Mononuclear cell (primary cell): Measurements from ENCODE around the gene SKIL. TPM values are rescaled to one million over a fixed set of nuclear protein-coding genes. Genes with fewer than 3 reads are reported as not detected.

Experiments used
- H3K27me3 ChIP-seq: 2 replicates; pipeline ENCODE4 v1.6.0; 2011; ENCODE audit warnings: low read length, control low read depth; ENCODE audit not compliant: insufficient read depth
- H3K4me1 ChIP-seq: 2 replicates; pipeline ENCODE4 v1.5.1; 2011; ENCODE audit warnings: mild to moderate bottlenecking, low read length, control low read depth; ENCODE audit not compliant: insufficient read depth
- H3K4me3 ChIP-seq: 2 replicates; pipeline ENCODE4 v1.5.1; 2011; ENCODE audit warnings: mild to moderate bottlenecking, low read length, moderate library complexity
- H3K9me3 ChIP-seq: 2 replicates; pipeline ENCODE4 v1.5.1; 2011; ENCODE audit warnings: low read depth, mild to moderate bottlenecking, control low read depth, low read length
- total RNA-seq: library from RNA; depleted of rRNA; stranded (reverse); fragments of >200 nt; gene quantifications from one replicate; pipeline ENCODE4 v1.2.3, GENCODE V29; 2012

The SKIL gene
- total RNA-seq, 1 donor, result 107 TPM

DNA sequence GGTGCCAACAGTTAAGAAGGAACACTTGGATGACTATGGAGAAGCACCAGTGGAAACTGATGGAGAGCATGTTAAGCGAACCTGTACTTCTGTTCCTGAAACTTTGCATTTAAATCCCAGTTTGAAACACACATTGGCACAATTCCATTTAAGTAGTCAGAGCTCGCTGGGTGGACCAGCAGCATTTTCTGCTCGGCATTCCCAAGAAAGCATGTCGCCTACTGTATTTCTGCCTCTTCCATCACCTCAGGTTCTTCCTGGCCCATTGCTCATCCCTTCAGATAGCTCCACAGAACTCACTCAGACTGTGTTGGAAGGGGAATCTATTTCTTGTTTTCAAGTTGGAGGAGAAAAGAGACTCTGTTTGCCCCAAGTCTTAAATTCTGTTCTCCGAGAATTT lies 3.0 kb downstream of the SKIL start:
- no peak overlapping the region for H3K4me3 ChIP-seq
- no peaks in the 10 kb centered on the region for H3K9me3 ChIP-seq
- H3K4me1 ChIP-seq, result peaks cover 56% of the 10 kb centered on the region
- no peaks in the 10 kb centered on the region for H3K27me3 ChIP-seq

DNA sequence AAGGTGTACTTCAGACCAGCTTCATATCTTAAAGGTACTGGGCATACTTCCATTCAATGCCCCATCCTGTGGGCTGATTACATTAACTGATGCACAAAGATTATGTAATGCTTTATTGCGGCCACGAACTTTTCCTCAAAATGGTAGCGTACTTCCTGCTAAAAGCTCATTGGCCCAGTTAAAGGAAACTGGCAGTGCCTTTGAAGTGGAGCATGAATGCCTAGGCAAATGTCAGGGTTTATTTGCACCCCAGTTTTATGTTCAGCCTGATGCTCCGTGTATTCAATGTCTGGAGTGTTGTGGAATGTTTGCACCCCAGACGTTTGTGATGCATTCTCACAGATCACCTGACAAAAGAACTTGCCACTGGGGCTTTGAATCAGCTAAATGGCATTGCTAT lies 3.4 kb downstream of the SKIL start:
- H3K27me3 ChIP-seq, result no peaks in the 10 kb centered on the region
- no peaks in the 10 kb centered on the region for H3K9me3 ChIP-seq
- peaks cover 55% of the 10 kb centered on the region for H3K4me1 ChIP-seq
- H3K4me3 ChIP-seq, result no peak overlapping the region

DNA sequence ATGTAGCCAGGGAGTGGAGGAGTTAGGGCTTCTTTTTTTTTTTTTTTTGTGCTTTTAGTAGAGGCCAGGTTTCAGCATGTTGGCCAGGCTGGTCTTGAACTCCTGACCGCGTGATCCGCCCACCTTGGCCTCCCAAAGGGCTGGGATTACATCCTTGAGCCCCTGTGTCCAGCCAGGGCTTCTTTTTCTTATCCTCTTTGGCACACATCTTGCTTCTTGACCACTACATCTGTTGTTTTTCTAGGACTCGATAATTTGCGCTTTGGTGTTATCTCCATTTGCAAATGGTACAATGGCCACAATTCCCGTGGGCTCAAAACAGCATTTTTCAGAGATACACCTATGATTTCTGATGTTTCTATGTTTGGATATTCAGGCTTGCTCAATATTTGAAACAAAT lies 4.2 kb downstream of the SKIL start:
- no peaks in the 10 kb centered on the region for H3K27me3 ChIP-seq
- no peaks in the 10 kb centered on the region for H3K9me3 ChIP-seq
- H3K4me1 ChIP-seq, result peaks cover 52% of the 10 kb centered on the region
- H3K4me3 ChIP-seq, result no peak overlapping the region

DNA sequence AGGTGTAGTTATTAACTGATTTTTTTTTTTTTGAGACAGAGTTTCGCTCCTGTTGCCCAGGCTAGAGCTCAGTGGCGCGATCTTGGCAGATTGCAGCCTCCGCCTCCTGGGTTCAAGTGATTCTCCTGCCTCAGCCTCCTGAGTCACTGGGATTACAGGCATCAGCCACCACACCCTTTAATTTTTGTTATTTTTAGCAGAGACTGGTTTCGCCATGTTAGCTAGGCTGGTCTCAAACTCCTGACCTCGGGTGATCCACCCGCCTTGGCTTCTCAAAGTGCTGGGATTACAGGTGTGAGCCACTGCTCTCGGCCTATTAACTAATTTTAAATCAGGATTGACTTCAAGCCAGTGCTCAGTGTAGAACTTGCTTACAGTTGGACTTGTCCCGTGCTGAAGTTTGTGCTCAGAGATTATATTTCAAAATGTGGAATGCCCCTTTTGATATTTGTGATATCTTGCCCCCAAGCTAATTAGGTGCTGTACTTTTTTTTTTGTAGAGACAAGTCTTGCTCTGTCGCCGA lies 6.0 kb downstream of the SKIL start:
- H3K27me3 ChIP-seq, result no peaks in the 10 kb centered on the region
- no peak overlapping the region for H3K4me3 ChIP-seq
- peaks cover 48% of the 10 kb centered on the region for H3K4me1 ChIP-seq
- no peaks in the 10 kb centered on the region for H3K9me3 ChIP-seq

DNA sequence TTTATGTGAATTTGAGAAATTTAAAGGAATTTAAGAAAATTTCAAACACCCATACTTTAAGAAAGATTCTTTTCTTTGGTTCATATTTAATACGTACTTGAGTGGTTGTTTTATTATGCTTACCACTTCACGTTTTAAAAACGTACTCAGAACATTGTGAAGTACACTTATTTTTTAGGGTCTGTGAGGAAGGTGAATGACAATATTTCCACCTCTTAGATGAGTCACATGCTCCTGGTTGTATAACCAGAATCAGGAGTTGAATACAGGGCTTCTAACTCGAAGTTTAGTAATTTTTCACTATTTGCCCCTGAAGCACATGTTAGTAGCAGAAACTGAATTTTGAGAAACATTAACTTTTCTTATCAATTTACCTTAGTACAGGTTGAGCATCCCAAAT lies 7.5 kb downstream of the SKIL start:
- no peaks in the 10 kb centered on the region for H3K27me3 ChIP-seq
- no peak overlapping the region for H3K4me3 ChIP-seq
- peaks cover 39% of the 10 kb centered on the region for H3K4me1 ChIP-seq
- no peaks in the 10 kb centered on the region for H3K9me3 ChIP-seq

DNA sequence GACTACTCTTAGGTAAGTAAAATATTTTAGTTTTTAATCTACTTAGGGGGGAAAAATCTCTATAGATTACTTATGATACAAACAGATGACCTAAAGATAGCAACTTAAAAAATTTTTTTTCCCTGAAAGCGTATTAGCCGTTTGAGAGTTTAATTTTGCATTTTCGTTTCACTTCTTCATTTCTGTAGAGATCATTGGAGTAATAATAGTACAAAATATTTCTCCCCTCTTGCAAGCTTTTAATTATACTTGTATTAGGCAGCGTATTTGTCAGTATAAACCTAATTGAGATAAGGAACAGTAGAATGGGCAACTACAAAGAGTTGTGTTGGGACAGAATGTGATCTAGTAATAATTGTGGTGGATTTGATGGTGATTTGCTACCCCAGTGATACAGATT lies 10.3 kb downstream of the SKIL start:
- peaks cover 29% of the 10 kb centered on the region for H3K4me1 ChIP-seq
- H3K4me3 ChIP-seq, result no peak overlapping the region
- H3K27me3 ChIP-seq, result no peaks in the 10 kb centered on the region
- no peaks in the 10 kb centered on the region for H3K9me3 ChIP-seq

DNA sequence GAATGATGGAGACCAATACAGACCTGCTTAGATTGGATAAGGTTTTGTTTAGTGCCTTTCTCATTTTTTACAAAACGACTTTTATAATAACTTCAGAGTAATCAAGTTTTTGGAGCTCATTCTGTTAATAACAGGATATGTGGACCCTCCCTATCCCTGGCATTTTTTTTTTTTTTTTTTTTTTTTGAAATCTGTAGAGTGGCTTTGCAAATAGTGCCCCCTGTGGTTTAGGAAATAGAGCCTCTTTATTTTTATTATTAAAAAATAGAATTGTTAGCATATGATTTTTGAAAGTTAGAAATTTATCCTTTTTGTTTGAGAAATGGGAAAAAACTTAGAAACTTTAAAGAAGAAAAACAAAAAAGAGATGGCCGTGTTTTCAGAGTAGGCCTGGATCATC lies 11.4 kb downstream of the SKIL start:
- Histone ChIP-seq H3K27me3 (no peaks in the 10 kb centered on the region), H3K4me1 (peaks cover 22% of the 10 kb centered on the region), H3K9me3 (no peaks in the 10 kb centered on the region), H3K4me3 (no peak overlapping the region)

DNA sequence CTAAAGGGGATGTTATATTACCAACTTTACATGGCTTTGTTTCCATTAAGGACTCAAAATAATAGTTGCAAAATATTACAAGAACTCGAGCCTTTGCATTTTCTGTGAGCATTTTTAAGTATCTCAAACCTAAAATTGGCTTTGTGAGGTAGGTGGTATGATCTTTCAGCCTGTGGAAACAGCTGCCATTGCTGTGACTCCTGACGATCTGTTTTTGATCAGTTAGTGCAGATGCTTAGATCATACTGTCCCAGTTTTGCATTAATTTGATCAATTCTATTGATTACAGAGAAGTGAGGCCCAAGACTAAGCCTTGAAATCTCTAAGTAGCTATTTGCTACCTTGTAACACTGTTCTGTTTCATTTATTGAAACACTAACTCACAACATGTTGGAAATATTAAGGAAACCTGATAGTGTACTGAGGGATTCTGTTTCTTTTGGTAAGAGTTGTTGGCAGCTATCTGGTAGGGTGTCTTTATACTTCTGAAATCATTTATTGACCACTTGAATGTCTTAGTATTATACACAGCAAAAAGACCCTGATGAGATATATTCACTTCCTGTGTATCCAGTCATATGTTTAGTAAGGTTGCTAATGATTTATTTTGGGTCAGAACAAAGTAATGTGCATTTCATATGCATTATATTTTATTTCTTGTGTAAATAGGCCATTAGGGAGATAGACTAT lies 14.8 kb downstream of the SKIL start:
- Histone ChIP-seq H3K4me1 (peaks cover 12% of the 10 kb centered on the region), H3K9me3 (no peaks in the 10 kb centered on the region), H3K4me3 (no peak overlapping the region), H3K27me3 (no peaks in the 10 kb centered on the region)

DNA sequence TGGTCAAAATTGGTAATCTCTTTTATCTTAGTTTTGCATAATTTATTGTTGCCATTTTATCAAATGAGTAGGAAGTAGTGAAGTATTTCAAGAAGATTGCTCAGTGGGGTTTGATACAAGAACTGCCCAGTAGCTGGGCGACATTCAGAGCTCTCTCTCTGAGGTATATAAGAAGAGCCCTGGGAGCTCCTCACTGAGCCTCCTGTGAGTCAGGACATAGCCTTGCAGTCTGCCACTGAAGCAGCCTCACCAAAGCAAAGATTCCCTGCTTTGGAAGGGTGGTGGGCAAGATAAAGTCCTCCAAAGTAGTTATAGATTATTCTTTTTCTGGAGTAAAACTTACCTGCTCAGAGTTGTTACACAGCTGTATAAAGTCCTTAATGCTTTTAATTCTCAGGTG lies 26.1 kb downstream of the SKIL start:
- Histone ChIP-seq H3K4me1 (no peaks in the 10 kb centered on the region), H3K27me3 (no peaks in the 10 kb centered on the region)

DNA sequence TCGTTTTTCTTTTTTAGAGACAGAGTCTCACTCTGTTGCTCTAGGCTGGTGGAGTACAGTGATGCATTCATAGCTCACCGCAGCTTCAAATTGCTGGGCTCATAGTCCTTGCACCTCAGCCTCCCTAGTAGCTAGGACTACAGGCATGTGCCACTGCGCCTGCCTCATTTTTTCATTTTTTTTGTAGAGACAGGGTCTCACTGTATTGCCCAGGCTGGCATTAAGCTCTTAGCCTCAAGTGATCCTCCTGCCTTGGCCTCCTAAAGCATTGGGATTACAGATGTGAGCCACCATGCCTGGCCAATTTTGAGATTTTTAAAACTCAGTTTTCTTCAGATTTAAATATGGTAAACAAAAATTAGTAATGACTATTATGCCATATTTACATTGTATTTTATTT lies 29.0 kb downstream of the SKIL start:
- Histone ChIP-seq H3K27me3 (no peaks in the 10 kb centered on the region), H3K4me3 (no peak overlapping the region)

More for the DNA sequence above, 26.1 kb downstream of the SKIL start:
- Histone ChIP-seq H3K4me3 (no peak overlapping the region), H3K9me3 (no peaks in the 10 kb centered on the region)

DNA sequence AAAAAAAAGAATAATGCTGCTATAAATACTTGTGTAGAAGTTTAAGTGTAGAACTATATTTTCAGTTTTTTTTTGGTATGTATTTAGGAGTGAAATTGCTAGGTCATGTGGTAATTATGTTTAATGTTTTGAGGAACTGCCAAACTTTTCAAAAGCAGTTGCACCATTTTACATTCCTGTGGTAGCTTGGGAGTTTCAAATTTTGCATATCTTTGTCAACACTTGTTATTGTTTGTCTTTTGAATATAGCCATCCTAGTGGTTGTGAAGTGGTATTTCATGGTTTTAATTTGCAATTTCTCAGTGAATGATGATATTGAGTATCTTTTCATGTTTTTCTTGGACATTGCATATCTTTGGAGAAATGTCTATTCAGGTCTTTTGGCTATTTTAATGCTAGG lies 30.4 kb downstream of the SKIL start:
- Histone ChIP-seq H3K27me3 (no peaks in the 10 kb centered on the region), H3K4me3 (no peak overlapping the region), H3K4me1 (no peaks in the 10 kb centered on the region), H3K9me3 (no peaks in the 10 kb centered on the region)

More for the DNA sequence above, 29.0 kb downstream of the SKIL start:
- Histone ChIP-seq H3K4me1 (no peaks in the 10 kb centered on the region), H3K9me3 (no peaks in the 10 kb centered on the region)

DNA sequence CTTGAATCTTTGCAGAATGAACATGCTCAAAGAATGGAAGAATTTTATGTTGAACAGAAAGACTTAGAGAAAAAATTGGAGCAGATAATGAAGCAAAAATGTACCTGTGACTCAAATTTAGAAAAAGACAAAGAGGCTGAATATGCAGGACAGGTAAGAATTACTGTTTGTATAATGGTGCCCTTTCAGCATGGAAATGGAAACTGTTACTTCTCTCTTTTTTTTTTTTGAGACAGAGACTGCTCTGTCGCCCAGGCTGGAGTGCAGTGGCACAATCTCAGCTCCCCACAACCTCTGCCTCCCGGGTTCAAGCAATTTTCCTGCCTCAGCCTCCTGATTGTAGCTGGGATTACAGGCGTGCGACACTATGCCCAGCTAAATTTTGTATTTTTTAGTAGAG lies 33.6 kb downstream of the SKIL start:
- Histone ChIP-seq H3K9me3 (no peaks in the 10 kb centered on the region), H3K27me3 (no peaks in the 10 kb centered on the region), H3K4me3 (no peak overlapping the region), H3K4me1 (no peaks in the 10 kb centered on the region)

DNA sequence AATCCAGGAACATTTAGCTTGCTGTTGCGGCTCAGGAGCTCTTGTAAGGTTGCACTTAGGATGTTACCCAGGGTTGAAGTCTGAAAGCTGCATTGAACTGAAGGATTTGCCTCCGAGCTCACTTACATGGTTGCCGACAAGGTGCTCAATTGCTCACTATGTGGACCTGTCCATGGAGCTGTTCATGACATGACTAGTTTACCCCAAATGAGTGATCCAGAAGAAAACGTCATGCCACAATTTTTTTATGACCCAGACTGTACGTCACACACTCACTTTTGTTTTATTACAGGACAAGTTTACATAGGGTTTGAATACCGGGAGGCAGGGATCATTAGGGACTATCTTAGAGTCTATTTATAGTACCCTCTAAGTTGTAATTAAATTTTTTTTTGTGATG lies 40.2 kb downstream of the SKIL start:
- H3K9me3 ChIP-seq, result no peaks in the 10 kb centered on the region
- no peaks in the 10 kb centered on the region for H3K4me1 ChIP-seq
- H3K27me3 ChIP-seq, result no peaks in the 10 kb centered on the region
- no peak overlapping the region for H3K4me3 ChIP-seq

DNA sequence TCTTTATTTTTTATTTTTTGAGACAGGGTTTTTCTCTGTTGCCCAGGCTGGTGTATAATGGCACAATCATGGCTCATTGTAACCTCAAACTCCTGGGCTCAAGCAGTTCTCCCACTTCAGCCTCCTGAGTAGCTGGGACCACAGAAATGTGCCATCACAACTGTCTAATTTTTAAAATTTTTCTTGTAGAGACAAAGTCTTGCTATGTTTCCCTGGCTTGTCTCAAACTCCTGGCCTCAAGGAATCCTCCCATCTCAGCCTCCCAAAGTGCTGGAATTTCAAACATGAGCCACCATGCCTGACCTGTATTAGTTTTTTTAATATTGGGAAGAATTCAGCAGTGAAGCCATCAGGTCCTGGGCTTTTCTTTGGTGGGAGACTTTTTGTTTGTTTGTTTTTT lies 47.6 kb downstream of the SKIL start:
- H3K27me3 ChIP-seq, result no peaks in the 10 kb centered on the region
- H3K9me3 ChIP-seq, result no peaks in the 10 kb centered on the region
- no peaks in the 10 kb centered on the region for H3K4me1 ChIP-seq
- no peak overlapping the region for H3K4me3 ChIP-seq

DNA sequence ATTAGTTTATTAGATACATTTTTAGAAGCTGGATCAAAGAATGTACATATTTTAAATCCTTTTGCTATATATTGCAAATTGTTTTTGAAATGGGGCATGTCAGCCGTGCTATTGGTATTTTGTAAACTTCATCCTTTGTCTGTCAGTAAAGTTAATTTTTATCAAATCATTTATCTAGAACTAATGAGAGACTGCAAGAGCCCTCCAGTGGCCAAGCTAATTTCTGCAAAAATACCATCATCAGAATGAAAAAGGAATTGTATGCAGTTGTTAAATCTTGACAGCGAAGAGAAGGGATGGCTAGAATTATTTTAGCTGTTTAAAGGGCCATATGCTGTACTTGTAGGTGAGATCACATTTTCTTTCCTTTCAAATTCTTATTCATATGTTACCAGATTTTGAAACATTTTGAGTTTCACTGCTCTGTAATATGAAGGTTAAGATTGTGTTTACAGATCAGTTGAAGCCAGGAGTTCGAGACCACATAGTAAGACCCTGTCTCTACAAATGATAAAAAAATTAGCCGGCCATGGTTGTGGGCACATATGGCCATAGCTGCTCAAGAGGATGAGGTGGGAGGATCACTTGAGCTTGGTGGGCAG lies 53.0 kb downstream of the SKIL start:
- no peaks in the 10 kb centered on the region for H3K9me3 ChIP-seq
- no peaks in the 10 kb centered on the region for H3K4me1 ChIP-seq
- H3K4me3 ChIP-seq, result no peak overlapping the region
- no peaks in the 10 kb centered on the region for H3K27me3 ChIP-seq

DNA sequence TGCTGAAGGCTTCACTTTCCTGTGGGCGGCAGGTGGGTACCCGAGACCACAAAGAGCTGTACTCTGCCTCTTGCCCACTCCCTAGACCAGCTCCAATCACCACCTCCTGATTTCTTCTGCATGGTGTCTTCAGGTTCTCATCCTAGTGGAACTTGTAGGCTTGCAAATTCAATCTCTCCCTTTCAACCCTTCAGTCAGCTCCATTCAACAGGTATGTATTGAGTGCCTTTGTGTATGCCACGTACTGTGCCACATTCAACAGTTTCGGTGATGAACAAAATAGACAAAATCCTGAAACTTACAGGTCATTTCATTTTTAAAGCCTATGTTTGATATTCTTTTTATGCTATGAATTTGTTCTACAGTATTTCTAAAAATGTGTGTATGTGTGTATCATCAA lies 55.8 kb downstream of the SKIL start:
- H3K4me3 ChIP-seq, result no peak overlapping the region
- no peaks in the 10 kb centered on the region for H3K9me3 ChIP-seq
- peaks cover under 1% of the 10 kb centered on the region for H3K4me1 ChIP-seq
- peaks cover 20% of the 10 kb centered on the region for H3K27me3 ChIP-seq
